OCI-LY7 (cell line): ENCODE data around the gene IQCE. TPM values are rescaled to one million over a fixed set of nuclear protein-coding genes. Genes with fewer than 3 reads are reported as not detected.
"Not testable (repeated sequence)": the region's sequence is repeated elsewhere in the genome, so short reads cannot be mapped to it uniquely, and the experiment has no call there.

Source experiments
- BruUV-seq: library from RNA; stranded (reverse); fragments of 400-500 nt; replicated peaks from 2 replicates; lab custom pipeline; 2021; lab: Mats Ljungman, UMichigan
- CTCF ChIA-PET: fragments of 300-600 bp; sonication (Branson Sonifier 250); formaldehyde crosslinking; loops from one replicate; lab custom pipeline; 2022; ENCODE audit warnings: antibody characterized with exemption; ENCODE audit not compliant: unreplicated experiment; lab: Charles Lee
- POLR2A ChIA-PET: fragments of 300-600 bp; sonication (Branson Sonifier 250); formaldehyde crosslinking; loops from one replicate; lab custom pipeline; 2022; ENCODE audit warnings: antibody characterized with exemption; lab: Charles Lee
- DNase-seq: peaks from one replicate; pipeline ENCODE4 v3.0.0-alpha.2; 2015; ENCODE audit warnings: low spot score
- H2AFZ ChIP-seq: fragments of 200-600 bp; sonication (generic), shearing (Covaris generic); 2 replicates; pipeline ENCODE4 v1.6.1; 2014; ENCODE audit warnings: mild to moderate bottlenecking, antibody characterized with exemption, low read length, moderate library complexity
- H3K27ac ChIP-seq: fragments of 200-600 bp; sonication (generic); 2 replicates; pipeline ENCODE4 v1.5.1; 2014; ENCODE audit warnings: mixed run types, low read depth, mild to moderate bottlenecking, moderate library complexity, low read length, inconsistent platforms; ENCODE audit not compliant: poor library complexity, severe bottlenecking
- H3K36me3 ChIP-seq: fragments of 200-600 bp; sonication (generic); 2 replicates; pipeline ENCODE4 v1.6.1; 2014; ENCODE audit warnings: mild to moderate bottlenecking, antibody characterized with exemption, low read length, moderate library complexity, mixed read lengths; ENCODE audit not compliant: insufficient read depth
- H3K4me1 ChIP-seq: fragments of 200-600 bp; sonication (generic); 2 replicates; pipeline ENCODE4 v1.5.1; 2014; ENCODE audit warnings: mild to moderate bottlenecking, low read length; ENCODE audit not compliant: insufficient read depth, poor library complexity, severe bottlenecking
- H3K4me2 ChIP-seq: fragments of 200-600 bp; sonication (generic); 2 replicates; pipeline ENCODE4 v1.6.1; 2014; ENCODE audit warnings: mild to moderate bottlenecking, low read length
- H3K4me3 ChIP-seq: fragments of 200-600 bp; sonication (generic); 2 replicates; pipeline ENCODE4 v1.5.1; 2014; ENCODE audit warnings: mild to moderate bottlenecking, low read depth, low read length; ENCODE audit not compliant: poor library complexity, severe bottlenecking
- H3K79me2 ChIP-seq: fragments of 200-600 bp; sonication (generic); 2 replicates; pipeline ENCODE4 v1.6.1; 2016; ENCODE audit warnings: low read depth, mild to moderate bottlenecking, low read length, moderate library complexity, mixed read lengths; ENCODE audit not compliant: insufficient read depth
- H3K9me2 ChIP-seq: fragments of 200-600 bp; sonication (generic); 2 replicates; pipeline ENCODE4 v1.6.1; 2016; ENCODE audit warnings: mild to moderate bottlenecking, low read length, mixed read lengths; ENCODE audit not compliant: insufficient read depth
- H3K9me3 ChIP-seq: fragments of 200-600 bp; sonication (generic); 2 replicates; pipeline ENCODE4 v1.6.1; 2014; ENCODE audit warnings: mild to moderate bottlenecking, mixed run types, low read length, mixed read lengths
- H4K20me1 ChIP-seq: fragments of 200-600 bp; sonication (generic); 2 replicates; pipeline ENCODE4 v1.6.1; 2014; ENCODE audit warnings: mild to moderate bottlenecking, antibody characterized with exemption, low read length, moderate library complexity, mixed read lengths; ENCODE audit not compliant: insufficient read depth
- CTCF ChIP-seq: fragments of 200-600 bp; sonication (generic); conservative IDR thresholded peaks from 2 replicates; pipeline ENCODE4 v1.5.1; 2014; ENCODE audit warnings: mild to moderate bottlenecking, antibody characterized with exemption, low read length, moderate library complexity, mixed read lengths
- EZH2phosphoT487 ChIP-seq: fragments of 200-600 bp; sonication (generic); IDR thresholded peaks from 2 replicates; pipeline ENCODE4 v1.6.1; 2018; ENCODE audit warnings: low read depth, borderline replicate concordance, mild to moderate bottlenecking, mixed run types, antibody characterized with exemption, low read length, moderate library complexity, mixed read lengths
- intact Hi-C: fragments of 100-400 bp; cut with micrococcal nuclease; formaldehyde crosslinking; loops from one replicate; pipeline ENCODE4 v1.10.0; 2022; ENCODE audit not compliant: unreplicated experiment
- total RNA-seq, 2 experiments: library from RNA; depleted of rRNA in 1 of 2; stranded (reverse); fragments of >200 nt in 1 of 2; shearing (Covaris generic) in 1 of 2; gene quantifications; 2 replicates each; pipeline ENCODE4 v1.2.3, GENCODE V29; 2014 to 2022

Gene IQCE
- total RNA-seq, 2 experiments from 2014 or later: 6.2 to 6.6 TPM

GRCh38 chr7:2529161-2530070 lies 29.4 kb upstream of the IQCE start:
- intact Hi-C loops: no loop called here
- no peaks in the 10 kb centered on the region for H3K79me2 ChIP-seq
- H4K20me1 ChIP-seq: no peaks in the 10 kb centered on the region
- H3K4me2 ChIP-seq: peak overlapping the region; percentile 55
- no peaks in the 10 kb centered on the region for H3K9me3 ChIP-seq
- ChIA-PET CTCF (no interaction called here), POLR2A (interaction anchor here (0.5 to 2.7 kb wide), 4 partner anchors 18 to 83 kb away, joined by 3 to 10 read pairs (median 3); no protein-coding TSS in a partner anchor)
- no peak for TF ChIP-seq CTCF
- no peak for TF ChIP-seq EZH2phosphoT487
- H2AFZ ChIP-seq: peak overlapping the region; percentile 83
- no peaks in the 10 kb centered on the region for H3K36me3 ChIP-seq
- peaks cover 30% of the 10 kb centered on the region for H3K4me1 ChIP-seq
- peak overlapping the region; percentile 9 for H3K4me3 ChIP-seq
- BruUV-seq: no TSS peak
- DNase-seq: peak; percentile 76
- no peaks in the 10 kb centered on the region for H3K9me2 ChIP-seq
- H3K27ac ChIP-seq: peak overlapping the region; percentile 31

GRCh38 chr7:2530071-2530987 lies 28.4 kb upstream of the IQCE start:
- H3K79me2 ChIP-seq: no peaks in the 10 kb centered on the region
- POLR2A ChIA-PET: interaction anchor here (0.5 to 2.7 kb wide), 3 partner anchors 19 to 87 kb away, joined by 3 to 10 read pairs (median 4); no protein-coding TSS in a partner anchor
- no peaks in the 10 kb centered on the region for H3K9me3 ChIP-seq
- no TSS peak for BruUV-seq
- no peaks in the 10 kb centered on the region for H3K36me3 ChIP-seq
- H4K20me1 ChIP-seq: no peaks in the 10 kb centered on the region
- CTCF ChIA-PET: no interaction called here
- H3K27ac ChIP-seq: no peak overlapping the region
- no peak for DNase-seq
- no peak for TF ChIP-seq EZH2phosphoT487
- no peak for TF ChIP-seq CTCF
- no peaks in the 10 kb centered on the region for H3K9me2 ChIP-seq
- intact Hi-C loops: no loop called here
- H3K4me1 ChIP-seq: peaks cover 30% of the 10 kb centered on the region
- H3K4me2 ChIP-seq: peak overlapping the region; percentile 11; the same call in 1 of the 2 replicates
- no peak overlapping the region for H3K4me3 ChIP-seq
- H2AFZ ChIP-seq: peak overlapping the region; percentile 83; the same call in 1 of the 2 replicates

- BruUV-seq, H3K9me3 ChIP-seq, H2AFZ ChIP-seq, H3K79me2 ChIP-seq, DNase-seq, intact Hi-C loops, H3K4me3 ChIP-seq, CTCF ChIA-PET, POLR2A ChIA-PET, H3K4me2 ChIP-seq, H3K27ac ChIP-seq, H4K20me1 ChIP-seq, H3K36me3 ChIP-seq, H3K9me2 ChIP-seq: not testable (repeated sequence)
- peaks cover 30% of the 10 kb centered on the region for H3K4me1 ChIP-seq
These were observed 27.6 kb upstream of the IQCE start for GRCh38 chr7:2530994-2531795.

GRCh38 chr7:2531796-2532110 lies 27.0 kb upstream of the IQCE start:
- H3K4me3 ChIP-seq, CTCF ChIA-PET, H3K79me2 ChIP-seq, H3K36me3 ChIP-seq, intact Hi-C loops, H4K20me1 ChIP-seq, DNase-seq, H3K9me2 ChIP-seq, H2AFZ ChIP-seq, H3K4me2 ChIP-seq, H3K9me3 ChIP-seq, BruUV-seq, POLR2A ChIA-PET, H3K27ac ChIP-seq: not testable (repeated sequence)
- peaks cover 30% of the 10 kb centered on the region for H3K4me1 ChIP-seq
